Muscle of back (tissue), 13 donors: ENCODE data around the gene VSIG2. TPM values are rescaled to one million over a fixed set of nuclear protein-coding genes. Genes with fewer than 3 reads are reported as not detected.
A peak's percentile ranks its signal among the peaks of the same experiment; 100 is the strongest.
"Not testable (repeated sequence)": the region's sequence is repeated elsewhere in the genome, so short reads cannot be mapped to it uniquely, and the experiment has no call there.

Source experiments
- DNase-seq, 3 donors: peaks; one replicate each; pipeline versions ENCODE4 v3.0.0 to v3.0.0-alpha.2; 2013
- long read RNA-seq, 9 donors: transcript quantifications; one replicate each; lab custom pipeline, GENCODE V29; 2026
- polyA plus RNA-seq, 10 donors: library from polyadenylated mRNA; unstranded; fragments of 120-200 nt; gene quantifications; one replicate each; pipeline ENCODE4 v1.2.1, GENCODE V29; 2013; ENCODE audit not compliant: insufficient read length in 10 of 10

The VSIG2 gene, protein sequence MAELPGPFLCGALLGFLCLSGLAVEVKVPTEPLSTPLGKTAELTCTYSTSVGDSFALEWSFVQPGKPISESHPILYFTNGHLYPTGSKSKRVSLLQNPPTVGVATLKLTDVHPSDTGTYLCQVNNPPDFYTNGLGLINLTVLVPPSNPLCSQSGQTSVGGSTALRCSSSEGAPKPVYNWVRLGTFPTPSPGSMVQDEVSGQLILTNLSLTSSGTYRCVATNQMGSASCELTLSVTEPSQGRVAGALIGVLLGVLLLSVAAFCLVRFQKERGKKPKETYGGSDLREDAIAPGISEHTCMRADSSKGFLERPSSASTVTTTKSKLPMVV
- 1 to 10 TPM in 7 of 10 donors, under 1 TPM in 3; 0.67 to 2.3 (median 1.2) TPM for polyA plus RNA-seq
- long read RNA-seq, donor 1, result 0 reads
- long read RNA-seq, donor 2, partial matches to known transcripts, result 0 of 1 reads
- long read RNA-seq, donor 2, other reads (novel, unspliced or antisense), result 0 of 1 reads
- long read RNA-seq, donor 3, result 0 reads
- long read RNA-seq, donor 4, result 0 reads
- long read RNA-seq, donor 5, result 0 reads
- long read RNA-seq, donor 6, result 0 reads
- long read RNA-seq, donor 7, result 0 reads
- long read RNA-seq, donor 8, partial matches to known transcripts, result 0 of 1 reads
- long read RNA-seq, donor 8, other reads (novel, unspliced or antisense), result 0 of 1 reads
- long read RNA-seq, donor 9, result 0 reads

DNA sequence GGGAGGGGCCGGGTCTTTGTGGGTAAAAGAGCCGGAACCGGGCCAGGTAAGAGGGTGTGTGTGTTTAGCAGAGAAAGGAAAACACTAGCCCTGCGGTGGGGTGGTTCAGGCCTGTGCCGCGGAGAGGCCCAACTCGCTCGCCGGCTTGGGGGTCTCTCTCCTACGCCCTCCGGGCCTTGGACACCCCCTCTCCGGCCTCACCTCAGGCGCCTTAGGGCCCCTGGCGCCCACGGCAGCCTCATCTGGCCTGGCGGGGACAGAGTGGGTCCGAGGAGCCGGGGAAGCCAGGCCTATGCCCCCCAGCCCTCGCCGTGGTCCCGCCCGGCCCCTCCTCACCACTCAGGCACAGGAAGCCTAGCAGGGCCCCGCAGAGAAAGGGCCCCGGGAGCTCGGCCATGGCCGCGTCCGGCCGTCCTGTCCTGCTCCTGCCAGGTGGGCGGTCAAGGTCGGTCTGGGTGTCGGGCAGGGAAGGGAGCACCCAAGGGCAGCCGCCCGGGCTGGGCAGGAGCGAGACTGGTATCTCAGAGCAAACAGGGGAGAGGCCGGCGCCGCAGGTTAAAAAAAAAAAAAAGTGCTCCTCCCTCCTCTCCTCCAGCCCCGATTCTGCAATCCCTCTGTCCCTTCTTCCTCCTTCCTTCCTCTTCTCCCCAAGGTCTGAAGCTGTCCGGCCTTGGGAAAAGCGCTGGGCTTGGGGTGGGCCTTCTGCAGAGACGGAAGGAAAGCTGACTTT lies at the start of gene VSIG2:
Gene VSIG2 (minus strand): TSS at position 515 of the 730 bp plus-strand sequence. CDS start 118 bp downstream, at position 397.
- no peak for DNase-seq

DNA sequence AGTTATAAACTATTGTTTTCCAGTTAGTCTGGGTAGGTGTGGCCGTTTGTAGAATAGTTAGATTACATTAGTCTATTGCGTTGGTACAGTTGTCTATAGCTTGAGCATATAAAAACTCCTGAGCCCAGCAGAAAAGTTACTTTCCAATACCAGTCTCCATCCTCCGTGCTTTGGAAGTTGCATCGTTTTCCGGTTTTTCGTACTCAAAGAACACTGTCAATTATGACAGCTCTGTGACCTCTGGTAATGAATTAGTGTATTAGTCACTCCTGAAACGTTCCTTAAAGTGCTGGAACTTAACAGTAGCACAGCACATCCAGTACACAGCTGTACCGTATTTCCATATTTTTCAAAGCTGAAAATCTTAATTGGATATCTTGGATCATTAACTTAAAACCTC lies 49.0 kb upstream of the VSIG2 start:
- peak in 1 of 3 donors; percentile 34 for DNase-seq

DNA sequence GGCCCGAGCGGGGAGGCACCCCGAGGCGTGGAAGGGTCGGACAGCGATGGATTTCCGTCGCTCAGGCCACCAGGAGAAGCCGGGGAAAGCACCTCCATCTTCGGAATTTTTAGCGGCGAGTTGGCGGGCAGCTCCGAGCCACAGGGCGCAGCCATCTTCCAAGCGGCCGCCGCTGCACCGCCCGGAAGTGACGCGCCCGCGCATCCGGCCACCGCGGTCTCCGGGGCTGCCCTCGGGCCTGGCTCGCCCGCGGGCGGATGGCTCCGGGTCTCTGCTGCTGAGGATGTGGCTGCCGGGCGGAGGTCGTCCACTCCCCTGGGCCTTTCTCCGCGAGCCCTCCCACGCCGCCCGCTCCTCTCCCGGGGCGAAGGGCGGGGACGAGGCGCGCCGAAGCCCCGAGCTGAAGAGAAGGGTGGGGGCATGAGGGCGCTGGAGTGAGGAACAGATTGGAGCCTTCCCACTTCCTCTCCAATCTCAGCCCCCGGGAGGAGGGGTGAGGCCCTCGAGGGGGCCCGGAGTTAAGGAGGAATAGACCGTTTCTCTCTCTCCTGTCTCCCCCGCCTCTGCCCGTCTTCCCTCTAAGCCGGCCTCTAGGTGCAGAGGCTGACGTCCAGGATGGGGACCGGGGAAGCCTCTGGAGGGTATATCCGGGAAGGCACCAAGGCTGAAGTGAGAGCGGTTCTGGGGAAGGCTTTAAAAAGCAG lies 48.3 kb upstream of the VSIG2 start, which contains the start of gene MSANTD2:
Gene MSANTD2 (minus strand): TSS at position 181 of the 704 bp plus-strand sequence. CDS start 26 bp downstream, at position 155.
- DNase-seq, result peak; percentile 84 to 98 (median 92)

DNA sequence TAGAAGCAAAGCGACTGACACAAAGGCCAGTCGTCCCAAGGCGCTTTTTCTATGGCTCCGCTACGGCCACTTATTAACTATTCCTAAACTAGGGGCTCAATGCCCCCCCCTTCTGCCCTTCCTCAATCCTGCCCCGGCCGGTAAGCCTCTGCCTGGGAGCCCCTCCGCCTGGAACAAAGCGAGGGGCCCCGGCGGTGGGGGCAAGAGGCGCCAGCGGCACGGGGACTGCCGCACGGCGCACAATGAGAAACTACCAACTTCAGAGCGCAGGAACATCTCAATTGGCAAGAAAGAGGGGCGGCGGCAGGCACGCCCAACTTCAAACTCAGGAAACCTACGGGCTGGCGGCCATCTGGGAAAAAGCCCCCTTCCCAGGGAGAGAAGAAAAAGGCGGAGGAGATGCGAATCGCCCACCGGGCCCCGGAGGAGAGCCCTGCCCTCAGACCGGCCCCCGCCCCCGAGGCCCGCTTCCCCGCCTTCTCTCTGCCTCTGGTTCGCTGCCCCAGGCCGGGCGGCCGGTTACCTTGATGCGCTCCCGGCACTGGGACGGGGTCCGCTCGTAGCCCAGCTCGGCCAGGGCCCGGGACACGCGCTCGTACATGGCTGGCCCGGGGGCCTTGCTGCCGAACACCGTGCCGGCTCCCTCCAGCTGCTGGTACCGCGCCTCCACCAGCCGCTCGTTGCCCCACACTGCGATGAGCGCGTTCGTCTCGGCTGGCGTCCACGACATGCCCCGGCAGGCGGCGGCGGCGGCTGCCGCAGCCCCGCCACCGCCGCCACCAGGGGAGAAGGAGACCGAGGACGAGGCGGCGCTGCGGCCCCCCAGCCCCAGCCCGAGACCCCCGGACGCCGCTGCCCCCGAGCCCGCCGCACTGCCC lies 47.5 kb upstream of the VSIG2 start:
- DNase-seq, result peak in 2 of 3 donors; percentile 32 to 71

DNA sequence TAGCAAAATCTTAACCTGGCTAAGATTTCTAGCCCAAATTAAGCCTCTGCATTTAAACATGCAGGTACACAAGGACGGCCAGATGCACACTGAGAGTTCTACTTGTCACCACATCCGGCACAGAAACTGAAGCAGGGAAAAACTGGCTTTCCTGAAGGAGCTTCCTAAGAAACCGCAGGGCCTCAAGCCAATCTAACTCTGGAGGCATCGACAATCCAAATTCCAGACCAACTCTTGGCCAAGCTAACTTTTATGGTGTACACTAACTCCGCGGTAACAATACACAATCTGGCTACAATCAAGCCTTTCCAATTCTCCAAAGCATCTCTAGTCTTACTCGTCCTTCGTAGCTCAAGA lies 46.9 kb upstream of the VSIG2 start:
- peak in 1 of 3 donors; percentile 27 for DNase-seq

DNA sequence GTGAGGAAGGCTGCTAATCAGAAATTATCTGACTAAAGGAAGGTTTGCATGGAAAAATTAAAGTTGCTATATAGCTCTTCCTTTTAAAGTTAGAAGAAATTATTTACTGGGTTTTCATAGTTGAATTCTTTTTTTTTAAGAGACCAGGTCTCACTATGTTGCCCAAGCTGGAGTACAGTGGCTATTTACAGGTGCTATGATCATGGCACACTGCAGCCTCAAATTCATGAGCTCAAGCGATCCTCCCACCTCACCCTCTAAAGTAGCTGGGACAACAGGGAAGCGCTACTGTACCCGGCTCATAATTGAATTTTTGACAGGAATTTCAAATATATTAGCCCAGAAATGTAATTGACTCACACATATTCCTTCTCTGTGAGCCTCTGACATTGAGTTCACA lies 44.3 kb upstream of the VSIG2 start:
- DNase-seq, result no peak

DNA sequence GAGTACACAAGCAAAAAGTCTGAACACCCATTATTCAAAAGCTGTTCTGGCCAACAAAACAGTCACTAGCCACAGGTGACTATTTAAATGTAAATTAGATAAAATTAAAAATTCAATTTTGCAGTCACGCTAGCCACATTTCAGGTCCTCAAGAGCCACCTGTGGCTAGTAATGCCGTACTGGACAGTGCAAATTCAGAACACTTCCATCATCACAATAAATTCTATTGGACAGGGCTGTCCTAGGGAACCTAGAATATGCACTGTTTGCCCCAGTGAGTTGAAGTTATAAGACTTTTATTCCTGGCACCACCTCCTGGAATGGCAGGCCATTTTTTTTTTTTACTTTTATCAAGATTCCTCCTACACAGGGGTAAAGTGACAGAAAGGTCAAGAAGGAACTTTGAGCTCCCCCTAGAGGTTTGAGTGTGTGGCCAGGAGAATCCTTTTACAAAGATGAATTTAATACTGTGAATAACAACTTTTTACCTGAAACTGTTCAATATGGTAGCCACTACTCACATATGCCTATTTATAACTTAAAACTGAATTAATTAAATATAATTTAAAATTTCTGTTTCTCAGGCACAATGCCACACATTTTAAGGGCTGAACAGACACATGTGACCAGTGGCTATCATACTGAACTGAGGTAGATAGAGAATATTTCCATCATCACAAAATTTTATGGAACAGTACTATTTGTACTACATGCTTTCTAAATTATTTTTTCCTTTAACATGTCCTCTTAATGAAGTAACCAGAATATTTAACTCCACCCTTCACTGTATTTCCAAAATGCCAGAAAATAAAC lies 41.6 kb upstream of the VSIG2 start:
- DNase-seq, result peak in 2 of 3 donors; percentile 18 to 20

DNA sequence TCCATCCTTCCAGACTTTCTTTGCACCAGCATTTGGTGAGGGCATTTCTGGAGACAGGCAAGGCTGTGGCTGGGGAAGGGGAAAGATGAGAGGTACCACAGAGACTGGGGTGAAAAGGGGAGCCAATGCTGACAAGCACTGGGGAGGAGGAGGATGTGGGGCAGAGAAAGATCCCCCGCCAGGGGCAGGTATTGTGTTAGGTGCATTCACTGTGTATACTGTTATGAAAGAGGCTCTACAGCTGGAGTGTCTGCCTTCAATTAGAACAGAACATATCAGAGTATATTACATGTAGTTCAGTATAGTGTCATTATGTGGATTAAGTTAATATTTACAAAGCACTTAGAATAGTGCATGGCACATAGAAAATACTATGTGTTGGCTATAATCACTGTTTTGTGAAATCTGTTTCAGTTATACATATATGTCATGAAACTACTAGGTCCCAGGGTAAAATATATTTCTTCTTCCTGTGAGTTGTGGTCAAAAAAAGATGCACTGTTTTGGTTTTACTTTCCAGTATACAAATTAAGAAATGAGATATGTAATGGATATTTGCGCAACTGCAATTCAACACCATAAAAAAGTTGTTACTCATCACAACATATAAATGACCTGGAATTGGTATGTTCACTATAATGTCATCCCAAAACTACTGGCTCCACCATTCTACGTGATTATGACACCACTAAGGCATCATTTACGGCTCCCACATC lies 39.7 kb upstream of the VSIG2 start:
- DNase-seq, result no peak

DNA sequence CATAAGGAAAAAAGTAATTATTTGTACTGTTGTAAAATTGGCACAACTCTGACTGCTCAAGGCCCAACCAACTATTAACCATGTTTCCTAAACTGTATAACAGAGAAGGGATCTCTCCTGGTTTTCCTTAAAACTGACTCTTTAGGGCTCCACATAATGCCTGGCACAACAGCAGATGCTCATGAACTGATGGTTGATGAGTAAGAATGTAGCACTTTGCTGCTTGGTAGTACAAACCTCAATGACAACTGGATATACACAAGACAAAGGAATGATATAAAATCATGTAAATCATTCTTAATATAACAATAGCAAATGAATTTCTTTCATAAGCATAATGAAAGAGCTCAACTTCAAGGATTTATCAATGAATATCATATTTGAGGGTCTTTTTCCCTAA lies 36.5 kb upstream of the VSIG2 start:
- DNase-seq, result no peak

DNA sequence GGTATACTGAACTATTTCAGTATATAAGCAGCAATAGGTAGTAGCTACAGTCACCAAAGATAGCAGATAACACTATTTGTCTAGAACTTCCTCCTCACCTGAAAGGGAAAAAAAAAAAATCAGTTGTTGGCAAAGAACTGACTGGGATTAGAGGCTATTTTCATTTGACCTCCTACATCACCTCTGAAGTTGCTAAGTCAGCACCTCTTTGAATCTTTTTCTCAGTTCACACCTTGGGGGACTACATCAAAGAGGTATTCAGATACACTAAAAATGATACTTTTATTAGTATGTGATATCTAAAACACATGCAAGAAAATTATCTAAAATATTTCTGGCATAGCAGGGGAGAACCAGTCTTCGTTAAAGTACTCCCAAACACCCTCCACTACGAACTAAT lies 32.0 kb upstream of the VSIG2 start:
- no peak for DNase-seq

DNA sequence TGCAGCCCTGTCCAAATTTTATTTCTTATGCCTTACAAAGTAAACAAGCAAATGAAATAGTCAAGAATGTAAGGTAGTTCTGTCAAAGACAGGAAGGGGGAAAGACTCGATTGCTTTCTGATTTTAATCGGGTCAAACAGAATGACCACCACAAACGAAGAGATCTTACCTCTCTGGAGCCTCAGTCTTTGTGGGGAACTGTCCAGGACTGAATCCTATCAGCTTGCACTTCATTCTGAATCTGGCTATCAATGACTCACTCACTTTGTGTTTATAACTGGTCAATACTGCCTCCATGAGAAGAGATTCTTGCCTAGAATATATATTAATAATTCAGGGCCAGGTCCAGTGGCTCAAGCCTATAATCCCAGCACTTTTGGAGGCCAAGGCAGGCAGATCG lies 30.9 kb upstream of the VSIG2 start:
- no peak for DNase-seq

DNA sequence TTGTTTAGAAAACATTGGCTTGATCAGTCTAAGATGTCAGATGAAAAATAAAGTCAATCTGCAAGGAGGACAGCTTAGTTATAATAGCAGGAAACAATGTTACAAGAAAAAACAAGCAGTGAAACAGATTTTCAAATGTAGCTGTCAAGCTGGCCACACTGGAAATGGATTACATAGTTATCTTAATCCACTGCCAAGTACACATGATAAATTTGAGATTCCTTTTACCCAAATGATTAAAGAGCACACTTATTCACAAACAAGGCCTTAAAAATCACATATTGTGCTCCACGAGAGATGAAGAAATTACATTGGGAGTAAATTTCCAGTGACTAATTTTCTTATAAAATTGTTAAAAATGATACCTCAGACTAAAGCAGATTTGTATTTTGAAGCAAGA lies 27.5 kb upstream of the VSIG2 start:
- DNase-seq, result no peak

DNA sequence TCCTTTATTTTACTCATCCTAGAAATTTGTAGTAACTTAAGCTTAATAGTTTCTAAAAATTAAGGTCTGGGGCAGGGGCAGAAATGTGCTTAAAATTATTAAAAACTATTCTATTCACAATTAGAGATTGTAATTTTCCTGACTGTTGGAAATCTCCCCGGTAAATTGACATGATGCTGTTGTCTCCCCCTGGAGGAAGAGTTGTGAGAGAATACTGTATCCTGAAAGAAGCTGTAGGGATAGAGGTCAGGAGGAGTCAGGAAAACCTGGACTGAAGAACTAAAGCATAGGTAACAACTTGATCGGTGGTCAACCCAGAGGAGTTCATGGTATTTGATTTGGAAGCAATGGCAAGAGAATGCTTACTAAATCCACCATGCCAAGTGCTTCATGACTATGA lies 26.2 kb upstream of the VSIG2 start:
- no peak for DNase-seq

DNA sequence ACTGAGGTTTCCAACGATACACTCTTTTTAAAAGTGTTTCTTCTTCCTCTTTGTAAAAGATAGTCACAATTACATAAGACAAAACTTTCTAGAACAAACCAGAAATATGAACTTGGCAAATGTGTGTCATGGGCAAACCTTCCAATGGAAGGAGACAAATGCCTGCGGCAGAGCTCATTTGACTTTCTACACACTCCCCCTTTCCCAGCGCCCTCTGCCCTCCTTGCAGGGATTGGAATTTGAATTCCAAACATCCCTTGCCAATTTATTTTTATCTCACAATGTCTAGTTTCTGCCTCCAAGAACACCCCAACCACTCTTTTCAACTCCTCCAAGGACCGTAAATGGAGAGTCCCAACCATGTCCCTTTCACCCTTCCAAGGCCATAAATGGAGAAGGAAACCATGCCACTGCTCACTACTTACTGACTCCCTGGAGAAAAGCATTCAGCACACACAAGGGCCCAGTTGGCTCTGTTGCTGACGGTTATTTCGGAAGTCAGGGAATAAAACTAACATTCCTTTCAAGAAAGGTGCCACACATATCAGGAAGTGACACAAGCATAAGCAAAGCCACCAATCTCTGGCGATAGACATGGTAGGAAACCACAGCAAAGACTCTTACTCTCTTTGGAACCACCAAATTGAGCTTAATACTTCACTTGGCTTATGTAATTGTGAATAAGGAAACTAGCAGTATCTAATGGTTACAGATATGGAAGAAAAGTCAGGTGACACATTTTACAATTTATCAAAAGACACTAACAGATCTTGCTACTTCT lies 25.0 kb upstream of the VSIG2 start:
- DNase-seq, result no peak

DNA sequence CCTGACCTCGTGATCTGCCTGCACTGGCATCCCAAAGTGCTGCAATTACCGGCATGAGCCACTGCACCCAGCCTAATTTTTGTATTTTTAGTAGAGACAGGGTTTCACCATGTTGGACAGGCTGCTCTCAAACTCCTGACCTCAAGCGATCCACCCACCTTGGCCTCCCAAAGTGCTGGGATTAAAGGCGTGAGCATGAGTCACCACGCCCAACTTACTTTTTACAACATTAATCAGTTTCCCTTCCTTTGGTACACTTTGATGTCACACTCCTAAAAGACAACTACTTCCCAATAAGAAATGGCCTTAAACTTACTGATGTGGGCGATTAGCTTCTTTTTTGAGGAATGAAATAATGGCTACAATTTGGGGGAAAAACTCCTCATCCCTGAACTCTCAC lies 18.9 kb upstream of the VSIG2 start:
- not testable (repeated sequence) for DNase-seq

DNA sequence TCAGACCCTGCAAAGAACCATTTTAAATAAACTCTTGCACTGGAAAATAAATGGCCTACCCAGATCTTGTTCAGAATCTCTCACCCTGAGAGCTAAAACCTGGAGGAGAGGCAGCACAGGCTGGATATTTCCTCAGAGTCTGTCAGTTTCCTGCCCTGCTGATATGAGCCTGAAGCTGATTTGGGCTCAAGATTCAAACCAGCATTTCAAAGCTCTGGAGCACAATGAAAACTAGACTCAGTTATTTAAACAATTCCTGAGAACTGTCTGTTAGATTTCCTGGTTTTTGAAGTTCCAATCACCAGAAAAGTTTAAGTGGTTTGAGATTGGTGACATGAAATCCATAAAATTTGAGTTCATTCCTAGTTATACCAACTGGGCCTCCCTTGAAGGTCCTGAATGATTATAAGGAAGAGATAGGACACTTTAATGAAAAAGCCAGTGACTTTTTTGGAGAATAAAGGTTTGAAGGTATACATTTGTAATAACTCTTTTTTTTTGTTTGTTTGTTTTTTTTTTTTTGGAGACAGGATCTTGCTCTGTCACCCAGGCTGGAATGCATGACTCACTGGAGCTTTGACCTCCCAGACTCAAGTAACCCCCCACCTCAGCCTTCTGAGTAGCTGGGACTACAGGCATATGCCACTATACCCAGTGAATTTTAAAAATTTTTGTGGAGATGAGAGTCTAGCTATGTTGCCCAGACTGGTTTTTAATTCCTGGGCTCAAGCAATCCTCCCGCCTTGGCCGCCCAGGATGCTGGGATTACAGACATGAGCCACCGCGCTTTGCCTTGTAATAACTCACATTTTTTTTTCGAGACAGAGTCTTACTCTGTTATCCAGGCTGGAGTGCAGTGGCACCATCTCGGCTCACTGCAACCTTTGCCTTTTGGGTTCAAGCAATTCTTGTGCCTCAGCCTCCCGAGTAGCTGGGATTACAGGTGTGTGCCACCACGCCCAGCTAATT lies 18.0 kb upstream of the VSIG2 start:
- DNase-seq, result no peak

DNA sequence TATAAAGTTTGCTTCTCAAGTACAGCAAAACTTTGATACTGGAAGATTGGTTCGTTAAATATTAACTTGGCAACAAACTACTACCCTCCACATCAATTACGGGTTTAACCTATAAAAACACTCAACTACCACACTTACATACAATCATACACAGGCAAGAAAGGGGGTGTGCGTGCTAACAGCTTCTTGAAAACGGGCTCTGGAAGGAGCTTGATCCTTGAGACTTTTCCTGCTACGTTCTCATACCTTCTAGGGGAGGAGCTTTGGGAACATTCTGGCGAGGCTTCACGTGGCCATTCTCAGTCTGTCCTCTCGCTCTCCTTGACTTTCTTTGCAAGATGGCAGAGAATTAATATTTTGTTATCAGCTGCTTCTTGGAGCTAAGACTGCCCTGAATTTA lies 16.9 kb upstream of the VSIG2 start:
- DNase-seq, result no peak
